ENCODE data around the gene ZNF530. TPM values are rescaled to one million over a fixed set of nuclear protein-coding genes. Genes with fewer than 3 reads are reported as not detected.

ZNF530 gene
- total and polyA plus RNA-seq, 2 experiments from 2014 or later: 3.3 to 11.2 TPM

DNA sequence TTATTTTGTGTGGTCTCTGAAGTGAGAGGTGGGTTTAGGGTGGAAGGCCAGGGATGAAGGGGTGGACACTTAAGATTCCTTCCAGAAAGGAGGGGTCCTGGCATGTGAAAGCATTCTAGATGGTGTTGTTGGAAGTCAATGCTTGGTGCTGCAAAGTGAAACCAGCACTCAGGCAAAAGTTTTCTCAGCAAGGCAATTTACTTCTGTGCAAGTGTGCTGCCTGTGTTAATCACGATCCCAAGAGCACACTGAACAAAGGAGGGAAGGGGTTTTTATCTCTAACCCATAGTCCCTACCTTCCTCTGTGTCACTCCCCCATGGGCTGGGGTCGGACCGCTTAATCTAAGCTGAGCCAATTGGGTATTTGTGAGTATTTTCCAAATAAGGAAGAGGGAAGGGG lies 15.7 kb downstream of the ZNF530 start:
- Mint-ChIP-seq H3K27ac (no peak overlapping the region), H3K4me1 (peaks cover 8% of the 10 kb centered on the region; the same call in 1 of the 3 replicates), H3K27me3 (ENCODE audit: insufficient read depth, low read depth, poor library complexity) (peaks cover 22% of the 10 kb centered on the region), H3K36me3 (ENCODE audit: low read depth) (peaks cover 64% of the 10 kb centered on the region), H3K4me3 (peak overlapping the region; percentile 95), H3K9me3 (peaks cover 67% of the 10 kb centered on the region)
- Histone ChIP-seq H3K27me3 (ENCODE audit: insufficient read depth) (no peaks in the 10 kb centered on the region), H3K9me2 (ENCODE audit: insufficient read depth) (peaks cover 29% of the 10 kb centered on the region), H3F3A (replicated peaks; ENCODE audit: low read depth) (0 out of 2 replicates have a peak, but pooled peaks cover 4% of the 10 kb centered on the region), H3K79me2 (replicated peaks; ENCODE audit: insufficient read depth) (peaks cover 62% of the 10 kb centered on the region), H3K36me3 (ENCODE audit: insufficient read depth) (peaks cover 48% of the 10 kb centered on the region), H3K27ac (ENCODE audit: low read depth) (no peak overlapping the region), H3K4me1 (ENCODE audit: insufficient read depth) (0 out of 2 replicates have a peak, but pooled peaks cover 3% of the 10 kb centered on the region), H4K20me1 (replicated peaks; ENCODE audit: insufficient read depth) (no peaks in the 10 kb centered on the region; the same call in 1 of the 2 replicates), H2AFZ (no peak overlapping the region), H3K4me3 (peak overlapping the region; percentile 100), H3K4me2 (peak overlapping the region; percentile 97)
- ATAC-seq (no peak), DNase-seq (ENCODE audit: low spot score) (no peak)
- TF ChIP-seq POLR2AphosphoS5 (IDR thresholded peaks at IDR 0.05; ENCODE audit: low read depth) (no peak), EZH2 (IDR thresholded peaks at IDR 0.05; ENCODE audit: low read depth, unreplicated experiment) (no peak), ZNF462 (CRISPR knock-in tag; IDR thresholded peaks at IDR 0.05) (no peak), ZNF331 (CRISPR knock-in tag; IDR thresholded peaks at IDR 0.05; ENCODE audit: low read depth) (no peak), REST (IDR thresholded peaks at IDR 0.05; ENCODE audit: unreplicated experiment) (no peak), NANOG (IDR thresholded peaks at IDR 0.05; ENCODE audit: borderline replicate concordance) (no peak), CREB1 (CRISPR knock-in tag; IDR thresholded peaks at IDR 0.05; ENCODE audit: low read depth) (no peak), EZH2phosphoT487 (IDR thresholded peaks at IDR 0.05; ENCODE audit: unreplicated experiment) (no peak), JUNB (IDR thresholded peaks at IDR 0.05; ENCODE audit: unreplicated experiment) (no peak), ZNF114 (CRISPR knock-in tag; IDR thresholded peaks at IDR 0.05) (no peak), ETS1 (IDR thresholded peaks at IDR 0.05) (no peak), STAT1 (IDR thresholded peaks at IDR 0.05; ENCODE audit: unreplicated experiment) (no peak)
- TF ChIP-seq, protein P1, sequence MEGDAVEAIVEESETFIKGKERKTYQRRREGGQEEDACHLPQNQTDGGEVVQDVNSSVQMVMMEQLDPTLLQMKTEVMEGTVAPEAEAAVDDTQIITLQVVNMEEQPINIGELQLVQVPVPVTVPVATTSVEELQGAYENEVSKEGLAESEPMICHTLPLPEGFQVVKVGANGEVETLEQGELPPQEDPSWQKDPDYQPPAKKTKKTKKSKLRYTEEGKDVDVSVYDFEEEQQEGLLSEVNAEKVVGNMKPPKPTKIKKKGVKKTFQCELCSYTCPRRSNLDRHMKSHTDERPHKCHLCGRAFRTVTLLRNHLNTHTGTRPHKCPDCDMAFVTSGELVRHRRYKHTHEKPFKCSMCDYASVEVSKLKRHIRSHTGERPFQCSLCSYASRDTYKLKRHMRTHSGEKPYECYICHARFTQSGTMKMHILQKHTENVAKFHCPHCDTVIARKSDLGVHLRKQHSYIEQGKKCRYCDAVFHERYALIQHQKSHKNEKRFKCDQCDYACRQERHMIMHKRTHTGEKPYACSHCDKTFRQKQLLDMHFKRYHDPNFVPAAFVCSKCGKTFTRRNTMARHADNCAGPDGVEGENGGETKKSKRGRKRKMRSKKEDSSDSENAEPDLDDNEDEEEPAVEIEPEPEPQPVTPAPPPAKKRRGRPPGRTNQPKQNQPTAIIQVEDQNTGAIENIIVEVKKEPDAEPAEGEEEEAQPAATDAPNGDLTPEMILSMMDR (conservative IDR thresholded peaks at IDR 0.05; ENCODE audit: low read depth in 2 of 2): no peak

All from GM23338 (cell line).